GM19467 (cell line): ENCODE data around the gene EFHD2.
"Not testable (repeated sequence)": the region's sequence is repeated elsewhere in the genome, so short reads cannot be mapped to it uniquely, and the experiment has no call there.

Experiments
- ATAC-seq: cut with Tn5 transposase; IDR thresholded peaks from one replicate; pipeline ENCODE4 v1.9.1; 2021; ENCODE audit warnings: mild to moderate bottlenecking, moderate library complexity; ENCODE audit not compliant: unreplicated experiment

The EFHD2 gene

GRCh38 chr1:15388201-15388880 is 21.3 kb upstream of the EFHD2 start:
- no peak for ATAC-seq

- not testable (repeated sequence) for ATAC-seq
Measured at GRCh38 chr1:15389828-15390227, 19.9 kb upstream of the EFHD2 start.

DNA sequence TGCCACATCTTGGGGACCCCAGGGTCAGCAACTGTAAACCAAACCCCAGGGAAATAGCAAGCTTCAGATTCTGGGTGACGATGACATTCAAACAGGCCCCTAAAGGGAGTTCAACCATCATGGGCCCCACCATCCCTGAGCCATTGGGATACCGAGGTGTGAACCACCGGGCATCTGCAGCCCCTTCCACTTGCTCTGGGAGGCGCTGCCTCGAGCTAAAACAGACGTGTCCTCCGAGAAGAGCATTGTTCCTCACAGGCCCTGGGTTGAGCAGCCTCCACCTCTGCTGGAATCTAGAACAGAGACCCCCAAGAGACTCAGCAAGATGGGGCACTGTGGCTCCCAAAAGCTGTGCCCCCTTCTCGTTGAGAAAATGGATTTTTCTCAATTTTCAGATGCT is 19.0 kb upstream of the EFHD2 start:
- ATAC-seq: no peak

DNA sequence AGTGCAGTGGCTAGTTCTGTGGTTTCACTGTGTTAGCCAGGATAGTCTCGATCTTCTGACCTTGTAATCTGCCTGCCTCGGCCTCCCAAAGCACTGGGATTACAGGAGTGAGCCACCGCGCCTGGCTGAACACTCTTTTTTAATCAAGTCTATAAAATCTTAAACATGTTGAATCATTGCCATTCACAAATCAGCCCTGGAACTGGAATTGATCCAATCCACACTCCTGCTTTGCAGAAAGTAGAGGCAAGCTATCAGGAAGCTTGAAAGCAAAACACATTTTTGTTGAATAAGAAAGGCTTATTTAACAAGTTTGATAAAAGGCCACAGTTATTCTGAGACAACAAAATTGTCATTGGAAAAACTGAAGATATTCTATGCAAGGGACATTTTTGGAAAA is 18.3 kb upstream of the EFHD2 start:
- ATAC-seq: no peak

- no peak for ATAC-seq
Measured at GRCh38 chr1:15393475-15394257, 16.0 kb upstream of the EFHD2 start.

DNA sequence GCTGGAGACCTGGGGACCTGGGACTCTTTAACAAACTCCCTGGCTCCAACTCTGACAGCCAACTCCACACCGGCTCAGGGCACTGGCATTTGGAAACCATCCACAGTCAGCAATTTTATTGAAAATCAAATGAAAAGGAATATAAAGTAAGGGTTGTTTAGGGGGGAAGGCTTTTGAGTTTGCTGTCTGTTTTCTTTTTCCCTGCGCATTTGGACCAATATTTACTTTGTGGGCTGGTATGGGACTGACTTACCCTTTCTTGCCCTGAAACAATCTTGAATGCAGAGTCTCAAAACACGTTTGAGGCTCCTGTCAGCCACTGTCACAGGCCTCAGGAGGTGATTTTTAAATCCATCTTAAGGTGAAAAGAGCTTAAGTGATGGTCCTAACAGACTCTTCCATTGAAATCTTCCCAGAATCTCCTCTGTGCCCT is 15.4 kb upstream of the EFHD2 start:
- ATAC-seq: no peak

GRCh38 chr1:15397236-15397635 is 12.5 kb upstream of the EFHD2 start:
- no peak for ATAC-seq

GRCh38 chr1:15399710-15400109 is 10.0 kb upstream of the EFHD2 start:
- ATAC-seq: no peak

- ATAC-seq: no peak
Measured at GRCh38 chr1:15400627-15401026, 9.1 kb upstream of the EFHD2 start.

- ATAC-seq: no peak
Measured at GRCh38 chr1:15401391-15402055, 8.2 kb upstream of the EFHD2 start.

GRCh38 chr1:15402809-15403450 is 6.8 kb upstream of the EFHD2 start:
- ATAC-seq: no peak

- ATAC-seq: no peak
Measured at GRCh38 chr1:15403962-15404580, 5.6 kb upstream of the EFHD2 start.

- ATAC-seq: no peak
Measured at GRCh38 chr1:15405106-15405850, 4.4 kb upstream of the EFHD2 start.

GRCh38 chr1:15406614-15407559 is 2.8 kb upstream of the EFHD2 start:
- ATAC-seq: no peak

- no peak for ATAC-seq
Measured at GRCh38 chr1:15407580-15407979, 2.1 kb upstream of the EFHD2 start.

- no peak for ATAC-seq
Measured at GRCh38 chr1:15408890-15409387, 749 bp upstream of the EFHD2 start.

DNA sequence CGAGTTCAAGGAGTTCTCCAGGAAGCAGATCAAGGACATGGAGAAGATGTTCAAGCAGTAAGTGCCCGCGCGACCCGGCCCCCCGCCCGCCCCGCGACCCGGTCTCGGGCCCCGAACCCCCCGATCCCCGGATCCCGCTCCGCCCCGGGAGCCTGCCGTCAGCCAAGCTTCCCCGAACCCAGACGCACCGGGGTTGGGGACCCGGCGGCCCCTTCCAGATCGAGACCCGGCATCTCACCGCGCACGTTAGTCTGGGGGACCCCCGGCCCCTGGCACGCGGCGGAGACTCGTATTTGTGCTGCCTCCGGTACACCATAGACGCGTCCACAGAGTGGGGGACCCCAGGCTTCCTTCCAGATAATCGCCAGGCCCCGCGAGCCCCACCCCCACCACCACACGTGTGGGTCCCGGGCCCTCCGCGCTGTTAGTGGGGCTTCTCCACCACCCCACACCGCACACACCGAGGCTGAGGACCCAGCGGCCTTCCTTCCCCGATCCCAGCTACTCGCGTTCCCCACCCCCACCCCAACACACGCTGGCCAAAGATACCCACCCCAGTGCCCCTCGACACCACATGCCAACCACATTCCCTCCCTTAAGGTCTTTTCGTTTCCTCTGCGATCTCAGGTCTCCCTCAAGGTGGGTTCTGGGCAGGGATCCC is 665 bp downstream of the EFHD2 start:
- ATAC-seq: no peak

DNA sequence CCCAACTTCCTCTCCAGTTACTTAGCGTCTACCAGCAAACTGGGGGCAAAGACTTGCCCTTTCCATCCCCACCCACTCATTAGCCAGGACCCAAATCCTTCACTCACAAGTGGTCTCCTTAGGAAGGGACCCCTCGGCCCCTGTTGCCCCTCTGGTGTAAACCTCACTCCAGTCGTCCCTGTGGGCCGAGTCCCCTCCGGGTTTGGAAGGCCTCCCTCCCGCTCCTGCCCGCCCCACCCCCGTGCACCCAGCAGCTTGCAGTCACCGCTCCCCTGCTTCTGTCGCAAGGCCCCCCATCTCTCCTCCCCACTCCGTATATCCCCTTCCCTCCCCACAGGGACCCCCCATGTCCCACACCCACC is 1.2 kb downstream of the EFHD2 start:
- ATAC-seq: no peak
